Measurements from ENCODE around the gene FOXP4. TPM values are rescaled to one million over a fixed set of nuclear protein-coding genes. Genes with fewer than 3 reads are reported as not detected.

FOXP4 gene
- total RNA-seq (10 to 100 TPM in 3 of 7 donors, 1 to 10 TPM in 4; 5.3 to 12.1 (median 8.3) TPM), polyA plus RNA-seq (1 to 10 TPM; 3.0 to 5.8 (median 3.4) TPM)
- long read RNA-seq, donor 1 = 0 reads
- long read RNA-seq, donor 2, partial matches to known transcripts = 0 of 1 reads
- long read RNA-seq, donor 2, other reads (novel, unspliced or antisense) = 0 of 1 reads

DNA sequence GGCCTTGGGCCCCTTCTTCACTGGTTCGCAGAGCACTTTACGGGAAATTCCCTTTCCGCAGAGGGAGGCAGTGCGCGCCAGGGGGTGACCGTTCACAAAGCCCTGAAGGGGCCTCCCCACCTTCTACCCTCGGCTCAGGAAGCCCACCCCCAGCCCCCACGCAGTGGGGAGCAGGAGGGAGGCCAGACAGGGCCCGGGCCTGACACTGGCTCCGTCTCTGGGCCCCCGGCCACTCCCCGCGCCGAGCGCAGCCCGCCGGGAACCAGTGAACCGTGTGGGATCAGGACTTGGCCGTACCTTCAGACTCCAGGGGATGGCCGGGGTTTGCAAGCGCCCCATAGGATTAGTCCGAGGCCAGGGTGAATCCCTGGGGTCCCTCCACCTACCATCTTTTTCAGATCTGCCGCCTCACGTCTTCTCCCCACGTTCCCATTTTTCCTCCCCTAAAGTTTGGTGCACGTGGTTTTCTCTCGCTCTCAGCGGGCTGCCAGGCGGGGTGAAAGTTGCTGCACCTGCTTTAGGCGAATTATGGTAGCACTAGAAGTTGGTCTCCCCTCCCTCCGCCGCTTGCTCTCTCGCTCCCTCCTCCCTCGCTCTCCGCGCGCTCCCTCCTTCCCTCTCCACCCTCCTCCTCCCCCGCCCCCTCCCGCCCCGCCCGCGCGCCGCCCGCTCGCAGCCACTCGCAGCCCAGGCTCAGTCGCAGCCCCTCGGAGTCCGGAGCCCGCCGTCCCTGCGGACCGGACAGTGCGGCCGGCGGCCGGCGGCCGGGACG is at the start of gene FOXP4:
Gene FOXP4 (plus strand): TSS at position 679 of the 772 bp plus-strand sequence. CDS start 19,380 bp downstream, outside the sequence.
- intact Hi-C loops (cut with DNase I; ENCODE audit: low total_unique reads) = no loop called here
- peaks cover 19 to 56% (median 36%) of the 10 kb centered on the region in 6 donors for H3K4me1 ChIP-seq
- peak within 1 kb of the TSS; percentile 61 to 97 (median 82) for H3K4me3 ChIP-seq
- WGBS, 5 donors = 0 to 1% (median 1%) methylated on average over 46 to 61 of the region's 61 CpGs
- H3K27me3 ChIP-seq (replicated peaks in 1 of 7) = peaks cover 0 to 43% (median 18%) of the 10 kb centered on the region in 7 donors
- TF ChIP-seq POLR2A (IDR thresholded peaks at IDR 0.05) (no peak), POLR2AphosphoS5 (IDR thresholded peaks at IDR 0.05) (peak in 1 of 3 donors; percentile 54)
- TF ChIP-seq, protein P1, sequence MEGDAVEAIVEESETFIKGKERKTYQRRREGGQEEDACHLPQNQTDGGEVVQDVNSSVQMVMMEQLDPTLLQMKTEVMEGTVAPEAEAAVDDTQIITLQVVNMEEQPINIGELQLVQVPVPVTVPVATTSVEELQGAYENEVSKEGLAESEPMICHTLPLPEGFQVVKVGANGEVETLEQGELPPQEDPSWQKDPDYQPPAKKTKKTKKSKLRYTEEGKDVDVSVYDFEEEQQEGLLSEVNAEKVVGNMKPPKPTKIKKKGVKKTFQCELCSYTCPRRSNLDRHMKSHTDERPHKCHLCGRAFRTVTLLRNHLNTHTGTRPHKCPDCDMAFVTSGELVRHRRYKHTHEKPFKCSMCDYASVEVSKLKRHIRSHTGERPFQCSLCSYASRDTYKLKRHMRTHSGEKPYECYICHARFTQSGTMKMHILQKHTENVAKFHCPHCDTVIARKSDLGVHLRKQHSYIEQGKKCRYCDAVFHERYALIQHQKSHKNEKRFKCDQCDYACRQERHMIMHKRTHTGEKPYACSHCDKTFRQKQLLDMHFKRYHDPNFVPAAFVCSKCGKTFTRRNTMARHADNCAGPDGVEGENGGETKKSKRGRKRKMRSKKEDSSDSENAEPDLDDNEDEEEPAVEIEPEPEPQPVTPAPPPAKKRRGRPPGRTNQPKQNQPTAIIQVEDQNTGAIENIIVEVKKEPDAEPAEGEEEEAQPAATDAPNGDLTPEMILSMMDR (IDR thresholded peaks at IDR 0.05 in 8 of 11, conservative IDR thresholded peaks at IDR 0.05 in 3 of 11) = no peak
- no peaks in the 10 kb centered on the region for H3K9me3 ChIP-seq
- H3K36me3 ChIP-seq = peaks cover 0 to 4% (median under 1%) of the 10 kb centered on the region in 6 donors
- DNase-seq = peak; percentile 94
- H3K27ac ChIP-seq = peak within 1 kb of the TSS in 6 of 8 donors; percentile 26 to 87 (median 62)

DNA sequence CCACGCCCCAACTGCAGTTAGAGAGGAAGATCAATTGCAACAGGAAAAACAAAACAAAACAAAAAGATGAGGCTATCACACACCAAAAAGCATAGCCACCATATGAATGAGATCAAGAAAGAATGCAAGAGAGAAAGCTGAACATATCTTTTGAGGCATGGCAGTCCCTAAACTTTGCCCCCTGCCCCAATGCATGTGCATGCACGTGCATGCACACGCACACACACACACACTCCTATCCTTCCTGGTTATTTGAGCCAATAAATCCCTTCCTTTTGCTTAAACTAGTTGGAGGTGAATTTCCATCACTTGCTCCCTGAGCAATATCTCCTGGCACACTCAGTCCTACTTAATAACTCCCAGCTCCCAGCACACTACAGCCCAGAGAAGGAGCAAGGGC is 48.6 kb upstream of the FOXP4 start:
- H3K4me1 ChIP-seq = peaks cover 0 to 4% (median under 1%) of the 10 kb centered on the region in 6 donors
- H3K27ac ChIP-seq = no peak overlapping the region
- TF ChIP-seq POLR2AphosphoS5 (IDR thresholded peaks at IDR 0.05) = no peak
- TF ChIP-seq POLR2A (IDR thresholded peaks at IDR 0.05) = no peak
- TF ChIP-seq, protein P1 (IDR thresholded peaks at IDR 0.05 in 8 of 11, conservative IDR thresholded peaks at IDR 0.05 in 3 of 11) = no peak
- DNase-seq = no peak
- H3K36me3 ChIP-seq = no peaks in the 10 kb centered on the region
- H3K9me3 ChIP-seq = no peaks in the 10 kb centered on the region
- H3K27me3 ChIP-seq (replicated peaks in 1 of 7) = peaks cover 0 to 16% (median 0%) of the 10 kb centered on the region in 7 donors
- intact Hi-C loops (cut with DNase I; ENCODE audit: low total_unique reads) = no loop called here
- H3K4me3 ChIP-seq = no peak overlapping the region
- WGBS, 5 donors = 77 to 84% (median 80%) methylated on average over 3 of the region's 3 CpGs

- no peak for DNase-seq
- peaks cover 3 to 9% (median 4%) of the 10 kb centered on the region in 6 donors for H3K4me1 ChIP-seq
- no peak overlapping the region for H3K27ac ChIP-seq
- H3K9me3 ChIP-seq = no peaks in the 10 kb centered on the region
- TF ChIP-seq POLR2AphosphoS5 (IDR thresholded peaks at IDR 0.05) (no peak), POLR2A (IDR thresholded peaks at IDR 0.05) (no peak)
- TF ChIP-seq, protein P1 (IDR thresholded peaks at IDR 0.05 in 8 of 11, conservative IDR thresholded peaks at IDR 0.05 in 3 of 11) = no peak
- H3K27me3 ChIP-seq (replicated peaks in 1 of 7) = peaks cover 0 to 16% (median 3%) of the 10 kb centered on the region in 7 donors
- intact Hi-C loops (cut with DNase I; ENCODE audit: low total_unique reads) = no loop called here
- 75 to 95% (median 92%) methylated on average over 2 of the region's 2 CpGs for WGBS, 5 donors
- H3K36me3 ChIP-seq = no peaks in the 10 kb centered on the region
- H3K4me3 ChIP-seq = no peak overlapping the region
Measured at GRCh38 chr6:41497994-41498393, 48.2 kb upstream of the FOXP4 start.

All from spleen (tissue), 13 donors.